Choroid plexus epithelial cell (primary cell): Measurements from ENCODE around the gene BRAP.
"Not testable (repeated sequence)": the region's sequence is repeated elsewhere in the genome, so short reads cannot be mapped to it uniquely, and the experiment has no call there.

ENCODE experiments used
- DNase-seq: peaks from one replicate; pipeline ENCODE4 v3.0.0-alpha.2; 2010; ENCODE audit warnings: low read depth
- H3K4me3 ChIP-seq: 2 replicates; pipeline ENCODE4 v1.5.1; 2011; ENCODE audit warnings: low read depth, mild to moderate bottlenecking, control low read depth, low read length, moderate library complexity
- TF ChIP-seq, protein P1 (sequence below): conservative IDR thresholded peaks from 2 replicates; pipeline ENCODE4 v1.5.1; 2011; ENCODE audit warnings: low read depth, mild to moderate bottlenecking, control low read depth, inconsistent platforms, low read length, moderate library complexity

The BRAP gene

DNA sequence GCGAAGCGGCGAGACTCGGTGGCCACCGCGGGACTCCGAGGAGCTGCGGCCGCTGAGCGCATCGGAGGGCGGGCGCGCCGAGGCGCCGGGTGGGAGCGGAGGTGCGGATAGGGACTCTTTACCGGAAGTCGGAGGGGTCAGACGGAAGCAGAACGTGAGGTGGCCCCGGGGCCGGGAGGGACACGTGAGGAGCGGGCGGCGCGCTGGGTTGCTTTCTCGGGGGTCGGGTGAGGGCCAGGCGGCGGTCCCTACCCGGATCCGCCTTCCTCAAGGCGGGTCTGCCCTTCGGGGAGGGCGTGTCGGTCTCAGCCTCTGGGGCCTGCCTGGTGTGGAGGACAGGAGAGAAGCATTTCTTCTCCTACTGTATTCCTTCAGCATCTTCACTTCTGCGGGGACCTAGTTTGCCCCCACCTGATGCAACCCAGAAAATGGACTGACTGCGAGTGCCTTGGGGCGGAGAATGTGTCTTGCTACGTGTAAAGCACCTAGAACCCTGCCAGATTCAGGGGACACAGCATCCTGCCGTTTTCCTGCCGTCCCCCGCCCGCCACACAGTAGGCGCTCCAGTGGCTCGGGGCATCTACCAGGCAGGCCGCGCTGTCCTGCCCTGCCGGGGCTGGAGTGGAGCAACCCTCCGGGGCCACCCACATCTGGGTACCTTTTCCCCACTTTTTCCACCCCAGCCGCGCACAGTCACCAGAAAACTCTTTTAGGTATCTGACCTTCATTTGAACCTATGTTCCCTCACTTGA is 86.1 kb downstream of the BRAP start:
- peak; percentile 98 for DNase-seq
- TF ChIP-seq, protein P1, sequence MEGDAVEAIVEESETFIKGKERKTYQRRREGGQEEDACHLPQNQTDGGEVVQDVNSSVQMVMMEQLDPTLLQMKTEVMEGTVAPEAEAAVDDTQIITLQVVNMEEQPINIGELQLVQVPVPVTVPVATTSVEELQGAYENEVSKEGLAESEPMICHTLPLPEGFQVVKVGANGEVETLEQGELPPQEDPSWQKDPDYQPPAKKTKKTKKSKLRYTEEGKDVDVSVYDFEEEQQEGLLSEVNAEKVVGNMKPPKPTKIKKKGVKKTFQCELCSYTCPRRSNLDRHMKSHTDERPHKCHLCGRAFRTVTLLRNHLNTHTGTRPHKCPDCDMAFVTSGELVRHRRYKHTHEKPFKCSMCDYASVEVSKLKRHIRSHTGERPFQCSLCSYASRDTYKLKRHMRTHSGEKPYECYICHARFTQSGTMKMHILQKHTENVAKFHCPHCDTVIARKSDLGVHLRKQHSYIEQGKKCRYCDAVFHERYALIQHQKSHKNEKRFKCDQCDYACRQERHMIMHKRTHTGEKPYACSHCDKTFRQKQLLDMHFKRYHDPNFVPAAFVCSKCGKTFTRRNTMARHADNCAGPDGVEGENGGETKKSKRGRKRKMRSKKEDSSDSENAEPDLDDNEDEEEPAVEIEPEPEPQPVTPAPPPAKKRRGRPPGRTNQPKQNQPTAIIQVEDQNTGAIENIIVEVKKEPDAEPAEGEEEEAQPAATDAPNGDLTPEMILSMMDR, result peak; percentile 12
- peak overlapping the region; percentile 92 for H3K4me3 ChIP-seq

DNA sequence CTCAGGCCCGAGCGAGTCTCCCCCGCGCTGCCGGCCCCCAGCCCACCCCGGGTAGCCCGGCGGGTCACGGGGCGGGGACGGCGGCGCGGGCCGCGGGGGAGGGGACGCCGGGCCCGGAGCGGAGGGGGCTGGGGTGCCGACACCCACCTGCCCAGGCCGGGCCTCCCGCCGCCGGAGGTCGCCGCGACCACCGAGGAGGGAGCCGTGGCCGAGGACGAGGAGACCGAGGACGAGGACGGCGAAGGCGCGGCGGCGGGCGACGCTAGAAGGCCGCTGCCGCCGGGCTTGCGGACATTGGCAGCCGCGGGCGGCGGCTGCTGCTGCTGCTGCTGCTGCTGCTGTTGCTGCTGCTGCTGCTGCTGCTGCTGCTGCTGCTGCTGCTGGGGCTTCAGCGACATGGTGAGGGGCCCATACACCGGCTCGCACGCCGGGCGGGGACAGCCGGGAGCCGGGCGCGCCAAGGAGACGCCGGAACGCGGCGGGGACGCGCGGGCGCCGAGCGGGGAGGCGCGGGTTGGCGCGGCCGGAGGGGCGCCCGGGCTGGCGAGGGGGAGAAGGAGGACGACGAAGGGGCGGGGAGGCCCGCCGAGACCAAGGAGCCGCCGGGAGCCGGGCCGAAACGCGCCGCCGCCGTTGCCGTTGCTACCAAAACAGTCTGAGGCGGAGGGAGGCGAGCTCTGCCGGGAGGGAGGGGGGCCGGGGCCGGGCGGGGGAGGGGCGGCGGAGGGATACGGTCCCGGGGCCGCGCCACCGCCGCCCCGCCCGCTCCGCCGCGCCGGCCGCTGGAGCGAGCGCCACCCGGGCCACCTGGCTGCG is 86.9 kb downstream of the BRAP start, which contains the start of gene ATXN2:
Gene ATXN2, minus strand, starts transcription at position 679 of the 816 bp plus-strand sequence. Its CDS starts 281 bp downstream, at position 398.
- H3K4me3 ChIP-seq, result peak within 1 kb of the TSS; percentile 92
- TF ChIP-seq, protein P1, result no peak
- peak; percentile 74 for DNase-seq

DNA sequence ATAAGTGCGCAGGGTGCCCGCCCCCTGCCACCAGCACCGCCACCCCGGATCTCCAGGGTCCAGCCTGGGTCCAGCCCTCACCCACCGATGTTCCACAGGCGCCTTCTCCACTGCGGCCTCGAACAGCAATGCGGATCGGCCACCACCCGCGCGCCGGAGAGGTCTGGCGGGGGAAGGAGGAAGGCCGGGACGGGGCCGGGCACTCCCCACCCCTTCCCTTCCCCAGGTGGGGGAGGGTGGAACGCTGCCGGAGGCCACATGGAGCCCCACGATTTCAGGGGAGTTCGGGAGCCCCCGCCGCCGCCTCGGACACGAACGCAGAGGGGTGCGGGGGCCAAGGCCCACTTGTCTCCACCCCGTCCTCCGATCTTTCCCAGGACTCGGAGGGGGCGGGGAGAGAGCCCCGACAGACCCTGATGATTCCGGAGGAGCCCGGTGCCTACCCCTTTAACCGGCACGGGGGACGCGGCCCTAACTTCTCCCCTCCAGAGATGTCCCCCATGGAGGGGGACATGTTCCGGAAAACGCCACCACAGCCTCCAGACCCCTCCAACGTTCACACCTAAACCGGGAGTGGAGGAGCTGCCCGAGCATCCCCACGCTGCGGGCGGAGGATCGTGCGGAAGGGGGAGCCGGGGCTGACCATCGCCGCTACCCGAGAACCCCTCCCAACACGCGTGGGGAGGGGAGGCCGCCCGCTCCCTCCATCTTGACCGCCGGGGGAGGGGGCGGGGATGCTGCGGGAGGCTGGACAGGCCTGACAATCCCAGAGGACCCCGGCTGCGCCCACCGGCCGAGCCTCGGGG is 87.7 kb downstream of the BRAP start:
- TF ChIP-seq, protein P1, result no peak
- peak overlapping the region; percentile 92 for H3K4me3 ChIP-seq
- peak; percentile 17 for DNase-seq

DNA sequence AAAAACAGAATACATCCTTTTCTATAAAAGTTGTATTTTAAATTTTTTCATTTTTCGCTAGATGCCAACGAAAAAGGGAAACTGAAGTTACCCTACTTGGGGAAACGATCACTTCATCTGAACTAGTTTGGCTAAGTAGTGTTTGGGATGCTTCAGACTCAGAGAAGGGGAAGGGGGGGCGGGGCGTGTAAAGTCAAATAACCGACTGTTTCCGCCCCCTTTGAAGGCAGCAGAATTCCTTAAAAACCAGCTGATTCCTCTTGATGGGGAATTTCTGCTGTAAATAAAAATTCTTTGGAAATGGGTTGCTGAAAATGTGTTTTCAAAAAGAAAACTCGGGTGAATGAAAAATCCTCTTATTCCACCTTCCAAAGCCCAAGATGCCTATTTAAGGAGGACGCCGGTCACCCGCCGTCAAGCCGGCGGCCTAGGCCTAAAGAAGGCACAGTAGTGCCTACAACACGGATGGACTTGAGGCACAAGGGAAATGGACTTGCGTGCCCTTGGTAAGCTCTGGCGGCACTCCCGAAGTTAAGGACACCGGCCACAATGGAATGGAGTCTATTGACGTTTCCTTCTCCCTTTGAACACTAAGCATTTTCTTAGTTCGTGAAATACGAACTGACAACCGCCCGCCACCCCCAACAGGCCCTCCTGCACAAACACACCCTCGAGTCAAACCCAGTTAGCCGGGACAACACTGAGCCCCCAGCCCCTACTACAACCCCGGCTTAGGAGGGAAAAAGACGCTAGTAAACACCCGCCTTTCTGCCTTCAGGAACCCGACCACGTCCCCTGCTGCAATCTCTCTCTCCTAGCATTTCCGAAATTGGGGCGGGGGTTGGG is 88.5 kb downstream of the BRAP start:
- DNase-seq, result peak; percentile 69
- peak overlapping the region; percentile 92 for H3K4me3 ChIP-seq
- TF ChIP-seq, protein P1, result no peak

DNA sequence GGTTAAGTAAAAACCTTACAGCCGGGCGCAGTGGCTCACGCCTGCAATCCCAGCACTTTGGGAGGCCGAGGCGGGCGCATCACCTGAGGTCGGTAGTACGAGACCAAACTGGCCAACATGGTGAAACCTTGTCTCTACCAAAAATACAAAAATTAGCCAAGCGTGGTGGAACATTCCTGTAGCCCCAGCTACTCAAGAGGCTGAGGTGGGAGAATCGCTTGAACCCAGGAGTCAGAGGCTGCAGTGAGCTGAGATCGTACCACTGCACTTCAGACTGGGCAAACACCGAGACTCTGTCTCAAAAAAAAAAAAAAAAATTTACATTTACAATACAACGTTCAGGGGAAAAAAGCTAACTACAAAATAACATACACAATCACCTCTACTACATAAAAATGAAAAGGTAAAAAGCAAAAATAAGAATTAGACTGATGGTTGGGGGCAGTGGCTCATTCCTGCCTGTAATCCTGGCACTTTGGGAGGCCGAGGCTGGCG is 90.4 kb downstream of the BRAP start:
- H3K4me3 ChIP-seq, DNase-seq: not testable (repeated sequence)
